ENCODE results near the gene SPIN3. TPM values are rescaled to one million over a fixed set of nuclear protein-coding genes. Genes with fewer than 3 reads are reported as not detected.
"Not testable (repeated sequence)": the region's sequence is repeated elsewhere in the genome, so short reads cannot be mapped to it uniquely, and the experiment has no call there.

Gene SPIN3
- 2.5 to 5.5 TPM (median 4.3 TPM) in 3 replicates for polyA plus RNA-seq
- 2.1 TPM for polyA plus RNA-seq (2011; ENCODE audit: low read depth)
- 2.2 and 3.3 TPM in 2 replicates for polyA plus RNA-seq (2011; cell fraction: cytosol; rRNA removed)
- 12.8 and 16.1 TPM in 2 replicates for polyA plus RNA-seq (2011; cell fraction: nucleus; rRNA removed)
- 2.4 and 4.3 TPM in 2 replicates for polyA plus RNA-seq (2012; ENCODE audit: low replicate concordance)
- 1.9 to 5.8 TPM (median 2.0 TPM) in 3 replicates for polyA minus RNA-seq
- 7.7 TPM for polyA minus RNA-seq (2011; cell fraction: cytosol; rRNA and poly(A)+ RNA removed)
- 4.9 and 9.0 TPM in 2 replicates for polyA minus RNA-seq (2011; cell fraction: nucleus; rRNA and poly(A)+ RNA removed)

DNA sequence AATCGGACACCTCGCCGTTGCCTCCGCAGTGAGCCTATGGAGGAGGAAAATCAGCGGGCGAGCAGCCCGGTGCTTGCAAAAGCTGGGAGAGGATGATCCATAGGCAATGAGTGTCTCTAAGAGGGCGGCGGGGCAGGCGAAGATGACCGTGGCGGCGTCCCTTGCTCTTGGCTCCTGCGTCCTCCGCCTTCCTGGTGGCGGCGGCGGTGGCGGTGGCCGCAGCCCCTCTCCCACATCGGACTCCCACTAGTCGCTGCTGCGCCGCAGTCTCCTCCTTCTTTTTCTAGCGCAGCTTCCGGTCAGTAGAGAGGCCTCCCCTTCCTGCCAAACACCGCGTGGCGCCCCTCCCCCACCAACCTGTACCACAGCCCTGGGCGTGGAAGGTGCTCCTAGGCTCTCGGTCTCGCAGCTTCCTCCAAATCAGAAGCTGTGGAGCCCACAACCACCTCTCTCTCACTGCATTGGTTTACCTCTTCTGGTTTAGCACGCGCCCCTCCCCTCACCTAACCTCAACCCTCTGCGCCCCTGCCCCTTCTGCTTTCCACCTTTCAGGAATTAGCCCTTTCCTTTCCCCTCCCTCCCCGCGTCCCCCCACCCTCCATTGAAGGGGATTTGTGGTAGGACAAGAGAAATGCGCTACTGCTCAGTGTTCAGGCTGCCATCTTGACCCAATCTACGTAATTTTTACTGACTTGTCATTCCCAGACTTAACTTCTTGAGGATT is at the start of gene SPIN3:
Gene SPIN3 (minus strand): TSS at position 271 of the 724 bp plus-strand sequence. CDS start 594 bp downstream, outside the sequence.
- no peaks in the 10 kb centered on the region for H3K9me1 ChIP-seq (ENCODE audit: control insufficient read depth, extremely low read depth, insufficient read depth, low read length)
- no peaks in the 10 kb centered on the region for H4K20me1 ChIP-seq (ENCODE audit: control insufficient read depth, extremely low read depth, insufficient read depth, low read length)
- DNase-seq (ENCODE audit: low read depth, low spot score) (no peak), FAIRE-seq (no peak)
- H3K36me3 ChIP-seq (ENCODE audit: control insufficient read depth in 2 of 2, extremely low read depth in 1 of 2, insufficient read depth in 2 of 2, low read length in 2 of 2): no peaks in the 10 kb centered on the region
- H3K79me2 ChIP-seq (ENCODE audit: control insufficient read depth, insufficient read depth, low read length): no peaks in the 10 kb centered on the region
- no peaks in the 10 kb centered on the region for H3K27me3 ChIP-seq (ENCODE audit: control insufficient read depth, extremely low read depth, insufficient read depth, low read length)
- no peaks in the 10 kb centered on the region for H3K9me3 ChIP-seq (ENCODE audit: control insufficient read depth, low read depth, low read length)
- dilution Hi-C loops (cut with MboI; ENCODE audit: extremely low pct_ligation_motif_present, low sequenced_read_pairs): no loop called here
- no peaks in the 10 kb centered on the region for H3K4me1 ChIP-seq (ENCODE audit: control insufficient read depth, extremely low read depth, insufficient read depth, low read length)
- H3K27ac ChIP-seq (ENCODE audit: control insufficient read depth, insufficient read depth, low read length): no peak within 1 kb of the TSS
- peak within 1 kb of the TSS; percentile 83 for H2AFZ ChIP-seq (ENCODE audit: control insufficient read depth, low read length)
- H3K9ac ChIP-seq (ENCODE audit: control insufficient read depth, extremely low read depth, insufficient read depth, low read length): peak within 1 kb of the TSS; percentile 69
- no peak for TF ChIP-seq EZH2 (IDR thresholded peaks at IDR 0.05; ENCODE audit: low read length)
- no peak for TF ChIP-seq CTCF (optimal IDR thresholded peaks at IDR 0.05 in 1 of 3, IDR thresholded peaks at IDR 0.05 in 1 of 3, conservative IDR thresholded peaks at IDR 0.05 in 1 of 3; ENCODE audit: extremely low read depth in 1 of 3, insufficient read depth in 2 of 3, low read length in 3 of 3)
- H3K4me3 ChIP-seq (ENCODE audit: control insufficient read depth in 2 of 3, extremely low read depth in 1 of 3, insufficient read depth in 2 of 3, low read depth in 1 of 3, low read length in 3 of 3): peak within 1 kb of the TSS; percentile 44 to 77 (median 71)
- H3K4me2 ChIP-seq (ENCODE audit: control insufficient read depth, extremely low read depth, insufficient read depth, low read depth, low read length): peak within 1 kb of the TSS; percentile 77

DNA sequence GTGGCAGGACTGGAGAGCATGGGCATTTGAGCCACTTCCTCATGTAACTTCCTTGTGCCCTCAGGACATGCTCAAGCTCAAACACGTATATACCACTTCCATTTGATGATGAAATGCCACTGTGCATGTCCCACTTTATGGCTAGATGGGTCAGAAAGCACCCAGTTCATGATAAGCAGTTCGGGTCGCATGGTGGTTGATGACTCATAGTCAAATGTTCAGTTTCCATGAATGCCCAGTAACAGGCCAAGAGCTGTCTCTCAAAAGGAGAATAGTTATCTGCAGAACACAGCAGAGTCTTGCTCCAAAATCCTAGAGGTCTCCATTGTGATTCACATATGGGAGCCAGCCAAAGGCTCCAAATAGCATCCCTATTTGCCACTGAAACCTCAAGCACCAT is 48.9 kb upstream of the SPIN3 start:
- DNase-seq (ENCODE audit: low read depth, low spot score) (no peak), FAIRE-seq (no peak)
- H3K27me3 ChIP-seq (ENCODE audit: control insufficient read depth, extremely low read depth, insufficient read depth, low read length): no peaks in the 10 kb centered on the region
- H4K20me1 ChIP-seq (ENCODE audit: control insufficient read depth, extremely low read depth, insufficient read depth, low read length): no peaks in the 10 kb centered on the region
- no peak overlapping the region for H3K4me3 ChIP-seq (ENCODE audit: control insufficient read depth in 2 of 3, extremely low read depth in 1 of 3, insufficient read depth in 2 of 3, low read depth in 1 of 3, low read length in 3 of 3)
- no peak overlapping the region for H3K4me2 ChIP-seq (ENCODE audit: control insufficient read depth, extremely low read depth, insufficient read depth, low read depth, low read length)
- TF ChIP-seq EZH2 (IDR thresholded peaks at IDR 0.05; ENCODE audit: low read length): no peak
- no peak for TF ChIP-seq CTCF (optimal IDR thresholded peaks at IDR 0.05 in 1 of 3, IDR thresholded peaks at IDR 0.05 in 1 of 3, conservative IDR thresholded peaks at IDR 0.05 in 1 of 3; ENCODE audit: extremely low read depth in 1 of 3, insufficient read depth in 2 of 3, low read length in 3 of 3)
- peaks cover 3% of the 10 kb centered on the region for H3K9me3 ChIP-seq (ENCODE audit: control insufficient read depth, low read depth, low read length)
- no peak overlapping the region for H3K9ac ChIP-seq (ENCODE audit: control insufficient read depth, extremely low read depth, insufficient read depth, low read length)
- no peaks in the 10 kb centered on the region for H3K4me1 ChIP-seq (ENCODE audit: control insufficient read depth, extremely low read depth, insufficient read depth, low read length)
- no peaks in the 10 kb centered on the region for H3K9me1 ChIP-seq (ENCODE audit: control insufficient read depth, extremely low read depth, insufficient read depth, low read length)
- dilution Hi-C loops (cut with MboI; ENCODE audit: extremely low pct_ligation_motif_present, low sequenced_read_pairs): no loop called here
- no peaks in the 10 kb centered on the region for H3K79me2 ChIP-seq (ENCODE audit: control insufficient read depth, insufficient read depth, low read length)
- H3K36me3 ChIP-seq (ENCODE audit: control insufficient read depth in 2 of 2, extremely low read depth in 1 of 2, insufficient read depth in 2 of 2, low read length in 2 of 2): no peaks in the 10 kb centered on the region
- H2AFZ ChIP-seq (ENCODE audit: control insufficient read depth, low read length): no peak overlapping the region
- H3K27ac ChIP-seq (ENCODE audit: control insufficient read depth, insufficient read depth, low read length): no peak overlapping the region

DNA sequence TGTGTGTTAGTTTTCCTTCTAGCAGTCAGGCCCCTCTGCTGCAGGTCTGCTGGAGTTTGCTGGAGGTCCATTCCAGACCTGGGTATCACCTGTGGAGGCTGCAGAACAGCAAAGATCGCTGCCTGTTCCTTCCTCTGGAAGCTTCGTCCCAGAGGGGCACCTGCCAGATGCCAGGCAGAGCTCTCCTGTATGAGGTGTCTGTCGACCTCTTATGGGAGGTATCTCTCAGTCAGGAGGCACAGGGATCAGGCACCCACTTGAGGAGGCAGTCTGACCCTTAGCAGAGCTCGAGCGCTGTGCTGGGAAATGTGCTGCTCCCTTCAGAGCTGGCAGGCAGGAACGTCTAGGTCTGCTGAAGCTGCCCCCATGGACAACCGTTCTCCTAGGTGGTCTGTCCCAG is 41.9 kb upstream of the SPIN3 start:
- H4K20me1 ChIP-seq (ENCODE audit: control insufficient read depth, extremely low read depth, insufficient read depth, low read length); H3K79me2 ChIP-seq (ENCODE audit: control insufficient read depth, insufficient read depth, low read length); FAIRE-seq; H3K4me1 ChIP-seq (ENCODE audit: control insufficient read depth, extremely low read depth, insufficient read depth, low read length); H2AFZ ChIP-seq (ENCODE audit: control insufficient read depth, low read length); H3K9me3 ChIP-seq (ENCODE audit: control insufficient read depth, low read depth, low read length); H3K36me3 ChIP-seq (ENCODE audit: control insufficient read depth in 2 of 2, extremely low read depth in 1 of 2, insufficient read depth in 2 of 2, low read length in 2 of 2); H3K27ac ChIP-seq (ENCODE audit: control insufficient read depth, insufficient read depth, low read length); H3K4me2 ChIP-seq (ENCODE audit: control insufficient read depth, extremely low read depth, insufficient read depth, low read depth, low read length); H3K9ac ChIP-seq (ENCODE audit: control insufficient read depth, extremely low read depth, insufficient read depth, low read length); dilution Hi-C loops (cut with MboI; ENCODE audit: extremely low pct_ligation_motif_present, low sequenced_read_pairs); H3K9me1 ChIP-seq (ENCODE audit: control insufficient read depth, extremely low read depth, insufficient read depth, low read length); H3K4me3 ChIP-seq (ENCODE audit: control insufficient read depth in 2 of 3, extremely low read depth in 1 of 3, insufficient read depth in 2 of 3, low read depth in 1 of 3, low read length in 3 of 3); H3K27me3 ChIP-seq (ENCODE audit: control insufficient read depth, extremely low read depth, insufficient read depth, low read length); DNase-seq (ENCODE audit: low read depth, low spot score): not testable (repeated sequence)
